WTC11 (cell line): ENCODE data around the gene CCDC134. TPM values are rescaled to one million over a fixed set of nuclear protein-coding genes. Genes with fewer than 3 reads are reported as not detected.

Experiments
- ATF6 ChIP-seq: sonication (generic); formaldehyde crosslinking; IDR thresholded peaks from 2 replicates; pipeline ENCODE4 v1.8.1; 2023; ENCODE audit warnings: mild to moderate bottlenecking, missing genetic modification reagents
- CBFB ChIP-seq: sonication (generic); formaldehyde crosslinking; IDR thresholded peaks from 2 replicates; pipeline ENCODE4 v1.8.1; 2022; ENCODE audit warnings: mild to moderate bottlenecking, low read depth, missing genetic modification reagents
- CREB1 ChIP-seq: sonication (generic); formaldehyde crosslinking; IDR thresholded peaks from 2 replicates; pipeline ENCODE4 v1.8.0; 2023; ENCODE audit warnings: mild to moderate bottlenecking, missing genetic modification reagents
- CREM ChIP-seq: sonication (generic); formaldehyde crosslinking; IDR thresholded peaks from 2 replicates; pipeline ENCODE4 v1.8.1; 2022; ENCODE audit warnings: mild to moderate bottlenecking, missing genetic modification reagents, moderate library complexity
- ELF4 ChIP-seq: sonication (generic); formaldehyde crosslinking; IDR thresholded peaks from 2 replicates; pipeline ENCODE4 v1.8.1; 2022; ENCODE audit warnings: low read depth, mild to moderate bottlenecking, moderate library complexity, missing genetic modification reagents
- ERG ChIP-seq: fragments of 250-450 bp; sonication (Bioruptor Pico); IDR thresholded peaks from 2 replicates; pipeline ENCODE4 v1.8.0; 2021; ENCODE audit warnings: mild to moderate bottlenecking
- ETV6 ChIP-seq: sonication (generic); formaldehyde crosslinking; IDR thresholded peaks from 2 replicates; pipeline ENCODE4 v1.8.1; 2022; ENCODE audit warnings: mild to moderate bottlenecking, missing genetic modification reagents
- HMGA2 ChIP-seq: fragments of 250-450 bp; sonication (Bioruptor Pico); IDR thresholded peaks from 2 replicates; pipeline ENCODE4 v1.4.0; 2021; ENCODE audit warnings: mild to moderate bottlenecking, moderate library complexity
- NFATC4 ChIP-seq: fragments of 250-450 bp; sonication (Bioruptor Pico); IDR thresholded peaks from 2 replicates; pipeline ENCODE4 v1.9.0; 2021; ENCODE audit warnings: mild to moderate bottlenecking
- NR1H2 ChIP-seq: sonication (generic); formaldehyde crosslinking; IDR thresholded peaks from 2 replicates; pipeline ENCODE4 v1.9.0; 2021; ENCODE audit warnings: mild to moderate bottlenecking, moderate library complexity, missing genetic modification reagents
- NR2C2 ChIP-seq: sonication (generic); formaldehyde crosslinking; IDR thresholded peaks from 2 replicates; pipeline ENCODE4 v1.8.0; 2022; ENCODE audit warnings: mild to moderate bottlenecking, missing genetic modification reagents
- NR3C1 ChIP-seq: sonication (generic); formaldehyde crosslinking; conservative IDR thresholded peaks from 2 replicates; pipeline ENCODE4 v1.8.1; 2023; ENCODE audit warnings: low read depth, mild to moderate bottlenecking, missing genetic modification reagents
- SOX15 ChIP-seq: fragments of 250-450 bp; sonication (Bioruptor Pico); IDR thresholded peaks from 2 replicates; pipeline ENCODE4 v1.9.0; 2021; ENCODE audit warnings: mild to moderate bottlenecking
- STAT6 ChIP-seq: sonication (generic); formaldehyde crosslinking; conservative IDR thresholded peaks from 2 replicates; pipeline ENCODE4 v1.8.1; 2023; ENCODE audit warnings: mild to moderate bottlenecking, low read depth, missing genetic modification reagents, moderate library complexity
- TEAD1 ChIP-seq: sonication (generic); formaldehyde crosslinking; IDR thresholded peaks from 2 replicates; pipeline ENCODE4 v1.8.0; 2022; ENCODE audit warnings: mild to moderate bottlenecking, missing genetic modification reagents
- USF1 ChIP-seq: sonication (generic); formaldehyde crosslinking; IDR thresholded peaks from 2 replicates; pipeline ENCODE4 v1.8.0; 2022; ENCODE audit warnings: mild to moderate bottlenecking, missing genetic modification reagents
- ZNF219 ChIP-seq: sonication (generic); formaldehyde crosslinking; IDR thresholded peaks from 2 replicates; pipeline ENCODE4 v1.8.0; 2023; ENCODE audit warnings: missing genetic modification reagents, mild to moderate bottlenecking, borderline replicate concordance
- ZNF232 ChIP-seq: sonication (generic); formaldehyde crosslinking; IDR thresholded peaks from 2 replicates; pipeline ENCODE4 v1.8.0; 2022; ENCODE audit warnings: mild to moderate bottlenecking, missing genetic modification reagents
- ZNF416 ChIP-seq: fragments of 250-450 bp; sonication (Bioruptor Pico); IDR thresholded peaks from 2 replicates; pipeline ENCODE4 v1.9.0; 2021; ENCODE audit warnings: mild to moderate bottlenecking, inconsistent platforms
- total RNA-seq: library from RNA; stranded (reverse); gene quantifications from 3 replicates; pipeline ENCODE4 v1.2.3, GENCODE V29; 2021
- TF ChIP-seq, protein P1 (sequence below): sonication (generic); formaldehyde crosslinking; IDR thresholded peaks from 2 replicates; pipeline ENCODE4 v1.8.1; 2022; ENCODE audit warnings: missing genetic modification reagents, borderline replicate concordance
- TF ChIP-seq, protein P2 (sequence below): sonication (generic); formaldehyde crosslinking; conservative IDR thresholded peaks from 2 replicates; pipeline ENCODE4 v1.8.1; 2022; ENCODE audit warnings: mild to moderate bottlenecking, missing genetic modification reagents
- TF ChIP-seq, protein P3 (sequence below): fragments of 250-450 bp; sonication (Bioruptor Pico); IDR thresholded peaks from 2 replicates; pipeline ENCODE4 v1.9.0; 2021; ENCODE audit warnings: mild to moderate bottlenecking
- TF ChIP-seq, protein P4 (sequence below): fragments of 250-450 bp; sonication (Bioruptor Pico); IDR thresholded peaks from 2 replicates; pipeline ENCODE4 v1.9.0; 2021; ENCODE audit warnings: mild to moderate bottlenecking
- TF ChIP-seq, protein P5 (sequence below): sonication (generic); formaldehyde crosslinking; IDR thresholded peaks from 2 replicates; pipeline ENCODE4 v1.8.1; 2022; ENCODE audit warnings: mild to moderate bottlenecking, missing genetic modification reagents, moderate library complexity, borderline replicate concordance

CCDC134 gene
- total RNA-seq, 1 experiment from 2014 or later = 19.0 TPM

DNA sequence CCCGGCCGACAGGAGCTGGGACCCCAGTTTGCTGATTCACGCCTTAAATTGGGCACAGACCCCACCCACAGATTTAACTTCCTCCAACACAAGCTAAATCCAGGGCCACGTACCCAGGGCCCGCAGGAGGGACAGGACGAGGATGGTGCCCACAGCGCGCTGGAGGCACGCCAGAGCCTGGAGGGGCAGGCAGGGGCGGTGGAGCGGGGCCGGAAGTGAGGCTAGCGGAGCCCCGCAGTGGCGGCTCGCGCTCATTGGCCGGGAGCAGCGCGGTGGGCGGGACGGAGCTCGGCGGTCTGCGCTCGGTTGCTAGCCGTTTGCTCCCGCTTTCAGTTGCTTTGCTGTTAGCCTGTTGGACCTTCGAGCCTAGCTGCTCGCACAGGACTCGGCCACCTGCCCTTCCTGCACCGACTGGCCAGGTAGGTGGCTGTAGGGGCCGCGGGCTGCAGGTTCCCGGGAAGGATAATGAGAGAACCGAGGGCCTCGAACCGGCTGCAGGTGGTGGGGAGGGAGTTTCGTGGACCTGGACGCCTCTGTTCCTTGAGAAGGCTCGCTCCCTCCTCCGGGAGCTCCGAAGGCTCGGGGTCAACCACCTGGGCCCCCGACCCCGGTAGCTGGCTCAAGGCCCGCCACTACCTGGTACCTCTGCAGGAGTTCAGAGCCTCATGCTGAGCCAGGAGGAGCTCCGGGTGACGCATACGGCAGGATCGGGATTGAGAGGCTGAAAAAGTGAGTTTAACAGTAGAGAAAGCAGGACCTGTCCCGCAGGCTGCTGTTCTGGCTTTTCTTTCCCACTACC lies at the start of gene CCDC134 (continued):
- TF ChIP-seq STAT6 (CRISPR knock-in tag) = no peak
- TF ChIP-seq ZNF232 (CRISPR knock-in tag) = no peak; the same call in 1 of the 2 replicates
- no peak for TF ChIP-seq ZNF219 (CRISPR knock-in tag)
- TF ChIP-seq HMGA2 (CRISPR knock-in tag) = no peak
- TF ChIP-seq, protein P1, sequence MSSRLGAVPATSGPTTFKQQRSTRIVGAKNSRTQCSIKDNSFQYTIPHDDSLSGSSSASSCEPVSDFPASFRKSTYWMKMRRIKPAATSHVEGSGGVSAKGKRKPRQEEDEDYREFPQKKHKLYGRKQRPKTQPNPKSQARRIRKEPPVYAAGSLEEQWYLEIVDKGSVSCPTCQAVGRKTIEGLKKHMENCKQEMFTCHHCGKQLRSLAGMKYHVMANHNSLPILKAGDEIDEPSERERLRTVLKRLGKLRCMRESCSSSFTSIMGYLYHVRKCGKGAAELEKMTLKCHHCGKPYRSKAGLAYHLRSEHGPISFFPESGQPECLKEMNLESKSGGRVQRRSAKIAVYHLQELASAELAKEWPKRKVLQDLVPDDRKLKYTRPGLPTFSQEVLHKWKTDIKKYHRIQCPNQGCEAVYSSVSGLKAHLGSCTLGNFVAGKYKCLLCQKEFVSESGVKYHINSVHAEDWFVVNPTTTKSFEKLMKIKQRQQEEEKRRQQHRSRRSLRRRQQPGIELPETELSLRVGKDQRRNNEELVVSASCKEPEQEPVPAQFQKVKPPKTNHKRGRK (CRISPR knock-in tag) = no peak
- no peak for TF ChIP-seq SOX15 (CRISPR knock-in tag)
- TF ChIP-seq, protein P2, sequence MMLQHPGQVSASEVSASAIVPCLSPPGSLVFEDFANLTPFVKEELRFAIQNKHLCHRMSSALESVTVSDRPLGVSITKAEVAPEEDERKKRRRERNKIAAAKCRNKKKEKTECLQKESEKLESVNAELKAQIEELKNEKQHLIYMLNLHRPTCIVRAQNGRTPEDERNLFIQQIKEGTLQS (CRISPR knock-in tag) = no peak
- peak; percentile 88; the same call in 1 of the 2 replicates for TF ChIP-seq CBFB
- no peak for TF ChIP-seq ERG (CRISPR knock-in tag)
- TF ChIP-seq ELF4 (CRISPR knock-in tag) = 0 out of 2 replicates have a peak, but pooled peaks have one; percentile 35
- TF ChIP-seq NR1H2 (CRISPR knock-in tag) = no peak
- TF ChIP-seq ZNF416 (CRISPR knock-in tag) = no peak
- 0 out of 2 replicates have a peak, but pooled peaks have one; percentile 46 for TF ChIP-seq CREB1 (CRISPR knock-in tag)
- TF ChIP-seq, protein P3, sequence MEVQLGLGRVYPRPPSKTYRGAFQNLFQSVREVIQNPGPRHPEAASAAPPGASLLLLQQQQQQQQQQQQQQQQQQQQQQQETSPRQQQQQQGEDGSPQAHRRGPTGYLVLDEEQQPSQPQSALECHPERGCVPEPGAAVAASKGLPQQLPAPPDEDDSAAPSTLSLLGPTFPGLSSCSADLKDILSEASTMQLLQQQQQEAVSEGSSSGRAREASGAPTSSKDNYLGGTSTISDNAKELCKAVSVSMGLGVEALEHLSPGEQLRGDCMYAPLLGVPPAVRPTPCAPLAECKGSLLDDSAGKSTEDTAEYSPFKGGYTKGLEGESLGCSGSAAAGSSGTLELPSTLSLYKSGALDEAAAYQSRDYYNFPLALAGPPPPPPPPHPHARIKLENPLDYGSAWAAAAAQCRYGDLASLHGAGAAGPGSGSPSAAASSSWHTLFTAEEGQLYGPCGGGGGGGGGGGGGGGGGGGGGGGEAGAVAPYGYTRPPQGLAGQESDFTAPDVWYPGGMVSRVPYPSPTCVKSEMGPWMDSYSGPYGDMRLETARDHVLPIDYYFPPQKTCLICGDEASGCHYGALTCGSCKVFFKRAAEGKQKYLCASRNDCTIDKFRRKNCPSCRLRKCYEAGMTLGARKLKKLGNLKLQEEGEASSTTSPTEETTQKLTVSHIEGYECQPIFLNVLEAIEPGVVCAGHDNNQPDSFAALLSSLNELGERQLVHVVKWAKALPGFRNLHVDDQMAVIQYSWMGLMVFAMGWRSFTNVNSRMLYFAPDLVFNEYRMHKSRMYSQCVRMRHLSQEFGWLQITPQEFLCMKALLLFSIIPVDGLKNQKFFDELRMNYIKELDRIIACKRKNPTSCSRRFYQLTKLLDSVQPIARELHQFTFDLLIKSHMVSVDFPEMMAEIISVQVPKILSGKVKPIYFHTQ (CRISPR knock-in tag) = no peak
- TF ChIP-seq NR3C1 (CRISPR knock-in tag) = no peak
- TF ChIP-seq, protein P4, sequence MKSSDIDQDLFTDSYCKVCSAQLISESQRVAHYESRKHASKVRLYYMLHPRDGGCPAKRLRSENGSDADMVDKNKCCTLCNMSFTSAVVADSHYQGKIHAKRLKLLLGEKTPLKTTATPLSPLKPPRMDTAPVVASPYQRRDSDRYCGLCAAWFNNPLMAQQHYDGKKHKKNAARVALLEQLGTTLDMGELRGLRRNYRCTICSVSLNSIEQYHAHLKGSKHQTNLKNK = no peak
- TF ChIP-seq ATF6 (CRISPR knock-in tag) = no peak
- TF ChIP-seq ETV6 (CRISPR knock-in tag) = no peak; the same call in none of the 2 replicates
- TF ChIP-seq CREM (CRISPR knock-in tag) = peak; percentile 62
- TF ChIP-seq TEAD1 = no peak; the same call in none of the 2 replicates
- TF ChIP-seq, protein P5, sequence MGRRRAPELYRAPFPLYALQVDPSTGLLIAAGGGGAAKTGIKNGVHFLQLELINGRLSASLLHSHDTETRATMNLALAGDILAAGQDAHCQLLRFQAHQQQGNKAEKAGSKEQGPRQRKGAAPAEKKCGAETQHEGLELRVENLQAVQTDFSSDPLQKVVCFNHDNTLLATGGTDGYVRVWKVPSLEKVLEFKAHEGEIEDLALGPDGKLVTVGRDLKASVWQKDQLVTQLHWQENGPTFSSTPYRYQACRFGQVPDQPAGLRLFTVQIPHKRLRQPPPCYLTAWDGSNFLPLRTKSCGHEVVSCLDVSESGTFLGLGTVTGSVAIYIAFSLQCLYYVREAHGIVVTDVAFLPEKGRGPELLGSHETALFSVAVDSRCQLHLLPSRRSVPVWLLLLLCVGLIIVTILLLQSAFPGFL (CRISPR knock-in tag) = no peak
- TF ChIP-seq USF1 = peak; percentile 64; the same call in 1 of the 2 replicates
- TF ChIP-seq NFATC4 (CRISPR knock-in tag) = no peak
- no peak; the same call in 1 of the 2 replicates for TF ChIP-seq NR2C2 (CRISPR knock-in tag)
